Measurements from ENCODE around the gene SELENOO. TPM values are rescaled to one million over a fixed set of nuclear protein-coding genes. Genes with fewer than 3 reads are reported as not detected.
A peak's percentile ranks its signal among the peaks of the same experiment; 100 is the strongest.

The SELENOO gene
- total RNA-seq, 6 experiments from 2014 or later, result 51.1 to 67.8 (median 59.2) TPM

DNA sequence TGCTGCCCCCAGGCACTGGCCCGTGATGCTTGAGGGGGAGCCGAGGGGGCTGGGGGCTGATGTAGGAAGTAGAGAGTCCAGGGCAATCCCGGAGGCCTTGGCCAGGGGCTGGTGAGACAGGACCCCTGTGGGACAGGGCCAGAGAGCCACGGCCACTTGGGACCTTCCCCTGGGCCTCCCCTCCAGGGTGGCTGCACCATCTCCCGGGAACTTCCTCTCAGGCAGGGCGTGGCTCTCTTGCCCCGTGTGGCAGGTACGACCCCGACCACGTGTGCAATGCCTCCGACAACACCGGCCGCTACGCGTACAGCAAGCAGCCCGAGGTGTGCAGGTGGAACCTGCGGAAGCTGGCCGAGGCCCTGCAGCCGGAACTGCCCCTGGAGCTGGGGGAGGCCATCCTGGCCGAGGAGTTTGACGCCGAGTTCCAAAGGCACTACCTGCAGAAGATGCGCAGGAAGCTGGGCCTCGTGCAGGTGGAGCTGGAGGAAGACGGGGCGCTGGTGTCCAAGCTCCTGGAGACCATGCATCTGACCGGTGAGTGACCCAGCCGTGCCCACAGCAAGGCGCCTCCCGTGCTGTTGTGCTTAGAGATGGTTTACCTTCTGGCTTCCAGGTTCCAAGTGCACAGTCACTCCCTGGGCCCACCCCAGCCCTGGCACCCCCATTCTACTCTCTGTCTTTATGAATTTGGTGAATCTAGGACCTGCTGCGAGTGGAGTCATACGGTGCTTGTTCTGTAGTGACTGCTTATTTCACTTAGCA is 9.7 kb downstream of the SELENOO start:
- H3K36me3 ChIP-seq, result peaks cover 6 to 75% (median 35%) of the 10 kb centered on the region in 4 donors
- no peak overlapping the region for H3K27ac ChIP-seq
- ATAC-seq (no peak), DNase-seq (peak in 1 of 3 donors; percentile 58)
- intact Hi-C loops (cut with DNase I), result loop anchor here in 1 of 2 donors (5.0 kb wide), 1 partner anchor 63 kb away; no protein-coding TSS in a partner anchor
- WGBS (ENCODE audit: insufficient coverage, low coverage, low lambda C conversion rate, missing lambda C conversion rate), result 70% methylated on average over 3 of the region's 32 CpGs
- H3K27me3 ChIP-seq, result no peaks in the 10 kb centered on the region
- no peaks in the 10 kb centered on the region for H3K9me3 ChIP-seq
- no peak overlapping the region for H3K4me3 ChIP-seq
- no peak for TF ChIP-seq POLR2A (IDR thresholded peaks at IDR 0.05)
- TF ChIP-seq, protein P1, sequence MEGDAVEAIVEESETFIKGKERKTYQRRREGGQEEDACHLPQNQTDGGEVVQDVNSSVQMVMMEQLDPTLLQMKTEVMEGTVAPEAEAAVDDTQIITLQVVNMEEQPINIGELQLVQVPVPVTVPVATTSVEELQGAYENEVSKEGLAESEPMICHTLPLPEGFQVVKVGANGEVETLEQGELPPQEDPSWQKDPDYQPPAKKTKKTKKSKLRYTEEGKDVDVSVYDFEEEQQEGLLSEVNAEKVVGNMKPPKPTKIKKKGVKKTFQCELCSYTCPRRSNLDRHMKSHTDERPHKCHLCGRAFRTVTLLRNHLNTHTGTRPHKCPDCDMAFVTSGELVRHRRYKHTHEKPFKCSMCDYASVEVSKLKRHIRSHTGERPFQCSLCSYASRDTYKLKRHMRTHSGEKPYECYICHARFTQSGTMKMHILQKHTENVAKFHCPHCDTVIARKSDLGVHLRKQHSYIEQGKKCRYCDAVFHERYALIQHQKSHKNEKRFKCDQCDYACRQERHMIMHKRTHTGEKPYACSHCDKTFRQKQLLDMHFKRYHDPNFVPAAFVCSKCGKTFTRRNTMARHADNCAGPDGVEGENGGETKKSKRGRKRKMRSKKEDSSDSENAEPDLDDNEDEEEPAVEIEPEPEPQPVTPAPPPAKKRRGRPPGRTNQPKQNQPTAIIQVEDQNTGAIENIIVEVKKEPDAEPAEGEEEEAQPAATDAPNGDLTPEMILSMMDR (IDR thresholded peaks at IDR 0.05), result no peak
- peaks cover 0 to 28% (median 10%) of the 10 kb centered on the region in 4 donors for H3K4me1 ChIP-seq

DNA sequence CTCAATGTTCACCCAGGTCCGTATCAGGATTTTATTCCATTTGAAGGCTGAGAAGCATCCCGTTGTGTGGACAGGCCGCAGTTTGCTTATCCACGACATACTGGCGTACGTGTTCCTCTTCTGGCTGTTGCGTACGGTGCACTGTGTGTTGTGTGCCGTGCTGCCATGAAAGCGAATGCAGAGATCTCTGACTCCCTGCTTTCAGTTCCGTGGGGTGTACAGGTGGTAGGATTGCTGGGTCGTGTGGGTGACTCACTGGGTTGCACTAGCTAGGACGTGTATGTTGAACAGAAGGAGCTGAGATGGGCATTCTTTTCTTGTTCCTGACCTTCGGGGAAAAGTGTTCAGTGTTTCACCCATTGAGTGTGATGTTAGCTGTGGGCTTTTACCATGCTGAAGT is 10.3 kb downstream of the SELENOO start:
- Histone ChIP-seq H3K4me1 (peaks cover 0 to 25% (median 8%) of the 10 kb centered on the region in 4 donors), H3K9me3 (no peaks in the 10 kb centered on the region), H3K36me3 (peaks cover 6 to 81% (median 38%) of the 10 kb centered on the region in 4 donors), H3K27me3 (no peaks in the 10 kb centered on the region), H3K4me3 (no peak overlapping the region), H3K27ac (no peak overlapping the region)
- DNase-seq (peak in 1 of 3 donors; percentile 25), ATAC-seq (no peak)
- 82% methylated on average over 14 of the region's 14 CpGs for WGBS (ENCODE audit: insufficient coverage, low coverage, low lambda C conversion rate, missing lambda C conversion rate)
- intact Hi-C loops (cut with DNase I), result loop anchor here in 1 of 2 donors (5.0 kb wide), 1 partner anchor 64 kb away; no protein-coding TSS in a partner anchor
- TF ChIP-seq, protein P1 (IDR thresholded peaks at IDR 0.05), result no peak
- no peak for TF ChIP-seq POLR2A (IDR thresholded peaks at IDR 0.05)

DNA sequence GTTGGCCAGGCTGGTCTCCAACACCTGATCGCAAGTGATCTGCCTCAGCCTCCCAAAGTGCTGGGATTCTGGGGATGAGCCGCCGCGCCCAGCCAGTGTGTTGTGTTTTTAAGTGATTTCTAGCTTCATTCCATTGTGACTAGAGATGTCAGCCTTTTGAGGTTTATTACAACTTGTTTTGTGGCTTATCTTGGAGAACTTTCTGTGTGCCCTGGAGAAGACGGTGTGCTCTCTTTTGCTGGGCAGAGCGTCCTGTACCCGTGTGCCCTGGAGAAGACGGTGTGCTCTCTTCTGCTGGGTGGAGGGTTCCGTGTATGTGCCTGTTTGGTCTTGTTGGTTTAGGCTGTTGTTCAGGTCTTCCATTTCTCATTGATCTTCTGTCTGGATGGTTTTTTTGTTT is 12.5 kb downstream of the SELENOO start:
- intact Hi-C loops (cut with DNase I), result loop anchor here in 1 of 2 donors (5.0 kb wide), 1 partner anchor 66 kb away; no protein-coding TSS in a partner anchor
- Histone ChIP-seq H3K4me3 (no peak overlapping the region), H3K4me1 (peaks cover 0 to 8% (median 0%) of the 10 kb centered on the region in 4 donors), H3K36me3 (peaks cover 12 to 92% (median 43%) of the 10 kb centered on the region in 4 donors), H3K27me3 (no peaks in the 10 kb centered on the region), H3K27ac (no peak overlapping the region), H3K9me3 (no peaks in the 10 kb centered on the region)
- WGBS (ENCODE audit: insufficient coverage, low coverage, low lambda C conversion rate, missing lambda C conversion rate), result 76% methylated on average over 8 of the region's 9 CpGs
- ATAC-seq (no peak), DNase-seq (peak in 1 of 3 donors; percentile 14)
- TF ChIP-seq, protein P1 (IDR thresholded peaks at IDR 0.05), result no peak
- no peak for TF ChIP-seq POLR2A (IDR thresholded peaks at IDR 0.05)

DNA sequence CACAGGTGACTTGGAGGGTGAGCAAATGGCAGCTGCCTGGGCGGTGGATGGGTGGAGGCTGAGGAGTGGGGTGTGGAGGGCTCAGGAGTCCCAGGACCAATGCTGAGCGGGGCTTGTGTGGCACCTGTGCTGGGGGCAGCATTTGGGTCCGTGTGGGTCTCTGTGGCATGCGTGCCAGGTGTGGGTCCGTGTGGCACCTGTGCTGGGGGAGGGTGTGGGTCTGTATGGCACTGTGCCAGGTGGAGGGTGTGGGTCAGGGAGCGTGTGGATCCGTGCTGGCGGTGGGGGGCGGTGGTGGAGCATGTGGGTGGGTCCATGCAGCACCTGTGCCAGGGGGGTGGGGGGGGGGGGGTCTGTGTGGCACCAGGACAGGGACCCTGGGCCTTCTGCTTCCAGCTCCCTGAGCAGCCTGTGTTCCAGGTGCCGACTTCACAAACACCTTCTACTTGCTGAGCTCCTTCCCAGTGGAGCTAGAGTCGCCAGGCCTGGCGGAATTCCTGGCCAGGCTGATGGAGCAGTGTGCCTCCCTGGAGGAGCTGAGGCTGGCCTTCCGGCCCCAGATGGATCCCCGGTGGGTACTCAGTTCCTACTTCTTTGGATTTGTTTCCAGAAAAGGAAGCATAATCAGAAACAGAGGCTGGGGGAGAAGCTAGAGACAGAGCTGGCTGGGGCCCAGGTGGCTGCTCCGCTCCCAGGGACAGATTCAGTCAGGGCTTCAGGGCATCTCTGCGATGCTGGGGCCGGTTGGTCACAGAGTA is 14.7 kb downstream of the SELENOO start:
- Histone ChIP-seq H3K4me3 (no peak overlapping the region), H3K9me3 (no peaks in the 10 kb centered on the region), H3K27ac (no peak overlapping the region), H3K4me1 (peaks cover 0 to 4% (median 2%) of the 10 kb centered on the region in 4 donors), H3K36me3 (peaks cover 8 to 84% (median 39%) of the 10 kb centered on the region in 4 donors), H3K27me3 (no peaks in the 10 kb centered on the region)
- intact Hi-C loops (cut with DNase I), result no loop called here
- TF ChIP-seq POLR2A (IDR thresholded peaks at IDR 0.05), result no peak
- TF ChIP-seq, protein P1 (IDR thresholded peaks at IDR 0.05), result no peak
- peak in 1 of 3 donors; percentile 30 for DNase-seq
- no peak for ATAC-seq
- 65% methylated on average over 5 of the region's 17 CpGs for WGBS (ENCODE audit: insufficient coverage, low coverage, low lambda C conversion rate, missing lambda C conversion rate)

All from right lobe of liver (tissue), 6 donors.